ENCODE results near the gene RPH3AL.
A peak's percentile ranks its signal among the peaks of the same experiment; 100 is the strongest.

The RPH3AL gene

GRCh38 chr17:348692-349425 is 3.7 kb downstream of the RPH3AL start:
- Histone ChIP-seq H3K9me3 (ENCODE audit: severe bottlenecking) (no peaks in the 10 kb centered on the region), H3K27ac (ENCODE audit: poor library complexity, severe bottlenecking) (peak overlapping the region; percentile 43), H3K27me3 (ENCODE audit: insufficient read depth, poor library complexity, severe bottlenecking) (no peaks in the 10 kb centered on the region), H3K36me3 (ENCODE audit: low read depth) (no peaks in the 10 kb centered on the region), H3K4me1 (ENCODE audit: insufficient read depth, poor library complexity, severe bottlenecking) (peaks cover 39% of the 10 kb centered on the region), H3K4me3 (ENCODE audit: severe bottlenecking) (no peak overlapping the region)
- TF ChIP-seq CTCF (IDR thresholded peaks at IDR 0.05; ENCODE audit: poor library complexity, severe bottlenecking) = peak; percentile 19
- ATAC-seq (ENCODE audit: low read depth) = peak; percentile 53
- no peak for DNase-seq (ENCODE audit: low spot score)

- DNase-seq (ENCODE audit: low spot score) (no peak), ATAC-seq (ENCODE audit: low read depth) (no peak)
- no peaks in the 10 kb centered on the region for H3K9me3 ChIP-seq (ENCODE audit: severe bottlenecking)
- TF ChIP-seq CTCF (IDR thresholded peaks at IDR 0.05; ENCODE audit: poor library complexity, severe bottlenecking) = no peak
- H3K4me1 ChIP-seq (ENCODE audit: insufficient read depth, poor library complexity, severe bottlenecking) = peaks cover 39% of the 10 kb centered on the region
- no peak overlapping the region for H3K4me3 ChIP-seq (ENCODE audit: severe bottlenecking)
- H3K27me3 ChIP-seq (ENCODE audit: insufficient read depth, poor library complexity, severe bottlenecking) = no peaks in the 10 kb centered on the region
- H3K27ac ChIP-seq (ENCODE audit: poor library complexity, severe bottlenecking) = peak overlapping the region; percentile 43
- no peaks in the 10 kb centered on the region for H3K36me3 ChIP-seq (ENCODE audit: low read depth)
These were observed 4.6 kb downstream of the RPH3AL start for GRCh38 chr17:348012-348411.

GRCh38 chr17:347309-347899 is 5.2 kb downstream of the RPH3AL start:
- ATAC-seq (ENCODE audit: low read depth) = no peak
- no peak overlapping the region for H3K4me3 ChIP-seq (ENCODE audit: severe bottlenecking)
- H3K4me1 ChIP-seq (ENCODE audit: insufficient read depth, poor library complexity, severe bottlenecking) = peaks cover 39% of the 10 kb centered on the region
- TF ChIP-seq CTCF (IDR thresholded peaks at IDR 0.05; ENCODE audit: poor library complexity, severe bottlenecking) = no peak
- H3K9me3 ChIP-seq (ENCODE audit: severe bottlenecking) = no peaks in the 10 kb centered on the region
- no peaks in the 10 kb centered on the region for H3K36me3 ChIP-seq (ENCODE audit: low read depth)
- no peaks in the 10 kb centered on the region for H3K27me3 ChIP-seq (ENCODE audit: insufficient read depth, poor library complexity, severe bottlenecking)
- DNase-seq (ENCODE audit: low spot score) = no peak
- H3K27ac ChIP-seq (ENCODE audit: poor library complexity, severe bottlenecking) = no peak overlapping the region

- DNase-seq (ENCODE audit: low spot score) (no peak), ATAC-seq (ENCODE audit: low read depth) (no peak)
- no peaks in the 10 kb centered on the region for H3K36me3 ChIP-seq (ENCODE audit: low read depth)
- H3K4me3 ChIP-seq (ENCODE audit: severe bottlenecking) = no peak overlapping the region
- H3K27me3 ChIP-seq (ENCODE audit: insufficient read depth, poor library complexity, severe bottlenecking) = no peaks in the 10 kb centered on the region
- no peak for TF ChIP-seq CTCF (IDR thresholded peaks at IDR 0.05; ENCODE audit: poor library complexity, severe bottlenecking)
- peaks cover 32% of the 10 kb centered on the region for H3K4me1 ChIP-seq (ENCODE audit: insufficient read depth, poor library complexity, severe bottlenecking)
- no peak overlapping the region for H3K27ac ChIP-seq (ENCODE audit: poor library complexity, severe bottlenecking)
- H3K9me3 ChIP-seq (ENCODE audit: severe bottlenecking) = no peaks in the 10 kb centered on the region
These were observed 6.4 kb downstream of the RPH3AL start for GRCh38 chr17:345992-346785.
